Tibial artery (tissue), 4 donors: ENCODE data around the gene PBXIP1.

ENCODE experiments used
- DNase-seq, 2 donors: peaks; one replicate each; pipeline ENCODE4 v3.0.0-alpha.2; 2019
- H3K27ac ChIP-seq, 2 donors: fragments of 200-600 bp; sonication (generic) in 1 of 2; 1 replicate in 1 of 2; 2 replicates in 1 of 2; pipeline ENCODE4 v1.5.1; 2018 to 2019; ENCODE audit warnings: mild to moderate bottlenecking in 1 of 2
- H3K27me3 ChIP-seq, 2 donors: fragments of 200-600 bp; sonication (generic) in 1 of 2; one replicate each; pipeline versions ENCODE4 v1.5.1 to v1.6.0; 2016 to 2019
- H3K36me3 ChIP-seq, 3 donors: fragments of 200-600 bp; sonication (generic) in 2 of 3; one replicate each; pipeline ENCODE4 v1.5.1; 2016 to 2019; ENCODE audit warnings: mild to moderate bottlenecking in 2 of 3
- H3K4me1 ChIP-seq, 4 donors: fragments of 200-600 bp; sonication (generic) in 2 of 4; 1 replicate in 3 of 4; 2 replicates in 1 of 4; pipeline ENCODE4 v1.5.1; 2016 to 2019
- H3K4me3 ChIP-seq, 2 donors: fragments of 200-600 bp; sonication (generic) in 1 of 2; 1 replicate in 1 of 2; 2 replicates in 1 of 2; pipeline ENCODE4 v1.5.1; 2018 to 2019; ENCODE audit warnings: mild to moderate bottlenecking in 2 of 2
- H3K9me3 ChIP-seq, 3 donors: fragments of 200-600 bp; sonication (generic) in 1 of 3; one replicate each; pipeline ENCODE4 v1.5.1; 2016 to 2019
- CTCF ChIP-seq, 2 experiments: fragments of 200-600 bp in 1 of 2; fragments of 450-650 bp in 1 of 2; IDR thresholded peaks; one replicate each; pipeline ENCODE4 v1.5.1; 2017 to 2019; ENCODE audit warnings: antibody characterized with exemption in 2 of 2, mild to moderate bottlenecking in 1 of 2, moderate library complexity in 1 of 2
- intact Hi-C: fragments of 100-400 bp; cut with DNase I; formaldehyde crosslinking; loops from one replicate; pipeline ENCODE4 v1.15.0; 2023; ENCODE audit warnings: low total_unique reads

The PBXIP1 gene

GRCh38 chr1:155003227-155003765 is 47.4 kb upstream of the PBXIP1 start:
- peak in 1 of 2 donors; percentile 55 for DNase-seq
- no peak for TF ChIP-seq CTCF (IDR thresholded peaks at IDR 0.05)
- intact Hi-C loops = no loop called here
- Histone ChIP-seq H3K27ac (peak overlapping the region; percentile 95 to 96), H3K36me3 (no peaks in the 10 kb centered on the region), H3K9me3 (no peaks in the 10 kb centered on the region), H3K27me3 (no peaks in the 10 kb centered on the region), H3K4me1 (peaks cover 0 to 63% (median 61%) of the 10 kb centered on the region in 4 donors), H3K4me3 (peak overlapping the region; percentile 87 to 96)

GRCh38 chr1:155002464-155003226 is 46.7 kb upstream of the PBXIP1 start, which contains the start of gene ZBTB7B:
TSS of gene ZBTB7B (plus strand) at chr1:155002802. CDS start at chr1:155014661, 11,859 bp downstream.
- Histone ChIP-seq H3K27ac (peak within 1 kb of the TSS; percentile 95 to 96), H3K4me1 (peaks cover 0 to 57% (median 55%) of the 10 kb centered on the region in 4 donors), H3K9me3 (no peaks in the 10 kb centered on the region), H3K36me3 (no peaks in the 10 kb centered on the region), H3K27me3 (no peaks in the 10 kb centered on the region), H3K4me3 (peak within 1 kb of the TSS; percentile 87 to 96)
- DNase-seq = peak in 1 of 2 donors; percentile 49
- intact Hi-C loops = no loop called here
- no peak for TF ChIP-seq CTCF (IDR thresholded peaks at IDR 0.05)

GRCh38 chr1:155001675-155002463 is 46.0 kb upstream of the PBXIP1 start:
- H3K27me3 ChIP-seq = no peaks in the 10 kb centered on the region
- intact Hi-C loops = loop anchor here (1.0 kb wide), 1 partner anchor 28 kb away; the partner anchor contains the start of gene CKS1B
- peak overlapping the region; percentile 87 to 96 for H3K4me3 ChIP-seq
- no peaks in the 10 kb centered on the region for H3K36me3 ChIP-seq
- peak; percentile 13 to 33 for TF ChIP-seq CTCF (IDR thresholded peaks at IDR 0.05)
- H3K27ac ChIP-seq = peak overlapping the region; percentile 95 to 96
- no peaks in the 10 kb centered on the region for H3K9me3 ChIP-seq
- peaks cover 0 to 49% (median 47%) of the 10 kb centered on the region in 4 donors for H3K4me1 ChIP-seq
- peak; percentile 100 for DNase-seq

GRCh38 chr1:155001425-155001674 is 45.5 kb upstream of the PBXIP1 start:
- no peaks in the 10 kb centered on the region for H3K36me3 ChIP-seq
- H3K27ac ChIP-seq = peak overlapping the region; percentile 95 to 96
- TF ChIP-seq CTCF (IDR thresholded peaks at IDR 0.05) = no peak
- DNase-seq = no peak
- H3K4me3 ChIP-seq = peak overlapping the region; percentile 87 to 96
- no peaks in the 10 kb centered on the region for H3K9me3 ChIP-seq
- no peaks in the 10 kb centered on the region for H3K27me3 ChIP-seq
- H3K4me1 ChIP-seq = peaks cover 0 to 44% (median 42%) of the 10 kb centered on the region in 4 donors
- intact Hi-C loops = loop anchor here (1.0 kb wide), 1 partner anchor 27 kb away; the partner anchor contains the start of gene CKS1B

GRCh38 chr1:155000726-155001424 is 45.0 kb upstream of the PBXIP1 start:
- H3K4me1 ChIP-seq = peaks cover 0 to 39% (median 37%) of the 10 kb centered on the region in 4 donors
- no peaks in the 10 kb centered on the region for H3K36me3 ChIP-seq
- H3K4me3 ChIP-seq = peak overlapping the region; percentile 87 to 96
- no peaks in the 10 kb centered on the region for H3K9me3 ChIP-seq
- H3K27ac ChIP-seq = peak overlapping the region; percentile 95 to 96
- intact Hi-C loops = loop anchor here (1.0 kb wide), 1 partner anchor 27 kb away; the partner anchor contains the start of gene CKS1B
- peak; percentile 82 to 95 for DNase-seq
- TF ChIP-seq CTCF (IDR thresholded peaks at IDR 0.05) = peak in 1 of 2 experiments; percentile 27
- no peaks in the 10 kb centered on the region for H3K27me3 ChIP-seq
